SHP77 (cell line): ENCODE measurements around the gene MMP25.
A peak's percentile ranks its signal among the peaks of the same experiment; 100 is the strongest.

Experiments
- DNase-seq, 2 experiments: peaks; one replicate each; lab custom pipeline; 2025; lab: John Stamatoyannopoulos, UW

Gene MMP25

GRCh38 chr16:3094289-3095027 is 48.1 kb downstream of the MMP25 start:
- DNase-seq = peak in 1 of 2 experiments; percentile 33

DNA sequence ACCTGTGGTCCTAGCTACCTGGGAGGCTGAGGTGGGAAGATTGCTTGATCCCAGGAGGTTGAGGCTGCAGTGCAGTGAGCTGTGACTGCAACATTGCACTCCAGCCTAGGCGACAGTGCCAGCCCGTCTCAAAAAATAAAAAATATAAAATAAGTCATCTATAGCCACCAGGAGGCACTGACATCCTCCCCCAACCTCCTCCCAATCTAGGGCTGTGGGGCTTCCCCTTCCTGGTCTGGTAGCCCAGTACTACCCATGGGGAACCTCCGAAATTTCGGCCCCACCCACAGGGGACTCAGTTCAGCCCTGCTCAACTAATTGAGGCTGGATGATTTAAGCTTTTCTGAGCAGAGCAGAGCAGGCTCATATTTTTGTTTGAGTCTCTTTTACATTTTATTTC is 49.5 kb downstream of the MMP25 start:
- DNase-seq = no peak

- DNase-seq = no peak
Observed at GRCh38 chr16:3096362-3096761, 50.0 kb downstream of the MMP25 start.

GRCh38 chr16:3097266-3097665 is 50.9 kb downstream of the MMP25 start:
- no peak for DNase-seq

DNA sequence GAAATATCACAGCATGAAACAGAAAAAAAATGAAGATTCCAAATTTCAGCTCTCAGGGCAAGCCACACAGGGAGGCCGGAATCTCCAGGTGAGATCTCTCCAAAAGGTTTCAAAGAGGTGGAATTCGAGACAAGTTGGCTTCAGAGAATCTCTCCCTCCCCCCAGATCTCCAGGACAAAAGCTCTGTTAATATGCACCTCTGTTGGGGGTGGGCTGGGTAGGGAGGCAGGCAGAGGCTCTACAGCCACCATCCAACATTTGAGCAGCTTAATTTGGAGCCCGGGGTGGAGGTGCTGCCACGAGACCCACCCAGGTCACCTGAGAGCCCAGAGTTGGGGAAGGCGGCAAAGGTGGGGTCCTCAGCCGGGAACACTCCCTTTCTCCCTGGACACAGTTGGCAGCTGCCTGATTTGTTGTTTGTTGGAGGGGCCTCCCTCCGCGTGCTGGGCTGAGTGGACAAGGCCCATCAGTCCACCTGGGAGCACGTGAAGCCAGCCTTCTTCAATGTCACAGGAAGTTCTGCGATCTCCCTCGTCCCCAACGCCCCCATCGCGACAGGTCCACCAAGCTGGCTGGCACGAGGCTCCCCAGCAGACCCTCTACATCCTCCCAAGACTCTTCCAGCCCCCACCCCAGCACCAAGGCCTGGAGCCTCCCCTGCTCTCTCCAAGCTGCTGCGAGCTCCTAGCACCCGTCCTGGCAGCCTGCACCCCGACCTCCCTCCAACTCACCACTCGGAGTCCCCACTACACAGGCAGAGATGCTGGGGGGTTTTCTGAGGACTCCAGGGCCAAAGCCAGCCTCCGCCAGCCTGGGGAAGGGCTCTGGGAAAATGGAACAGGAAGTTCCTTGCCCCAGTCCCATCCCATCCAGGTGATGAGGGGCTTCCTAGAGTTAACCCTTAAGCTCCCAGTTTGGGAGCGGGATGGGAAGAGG is 52.4 kb downstream of the MMP25 start, which contains the start of gene ZSCAN10:
TSS of gene ZSCAN10 (minus strand) at position 836 of the 936 bp plus-strand sequence. CDS start 6,357 bp downstream, outside the sequence.
- no peak for DNase-seq

GRCh38 chr16:3099395-3099731 is 53.0 kb downstream of the MMP25 start:
- no peak for DNase-seq

DNA sequence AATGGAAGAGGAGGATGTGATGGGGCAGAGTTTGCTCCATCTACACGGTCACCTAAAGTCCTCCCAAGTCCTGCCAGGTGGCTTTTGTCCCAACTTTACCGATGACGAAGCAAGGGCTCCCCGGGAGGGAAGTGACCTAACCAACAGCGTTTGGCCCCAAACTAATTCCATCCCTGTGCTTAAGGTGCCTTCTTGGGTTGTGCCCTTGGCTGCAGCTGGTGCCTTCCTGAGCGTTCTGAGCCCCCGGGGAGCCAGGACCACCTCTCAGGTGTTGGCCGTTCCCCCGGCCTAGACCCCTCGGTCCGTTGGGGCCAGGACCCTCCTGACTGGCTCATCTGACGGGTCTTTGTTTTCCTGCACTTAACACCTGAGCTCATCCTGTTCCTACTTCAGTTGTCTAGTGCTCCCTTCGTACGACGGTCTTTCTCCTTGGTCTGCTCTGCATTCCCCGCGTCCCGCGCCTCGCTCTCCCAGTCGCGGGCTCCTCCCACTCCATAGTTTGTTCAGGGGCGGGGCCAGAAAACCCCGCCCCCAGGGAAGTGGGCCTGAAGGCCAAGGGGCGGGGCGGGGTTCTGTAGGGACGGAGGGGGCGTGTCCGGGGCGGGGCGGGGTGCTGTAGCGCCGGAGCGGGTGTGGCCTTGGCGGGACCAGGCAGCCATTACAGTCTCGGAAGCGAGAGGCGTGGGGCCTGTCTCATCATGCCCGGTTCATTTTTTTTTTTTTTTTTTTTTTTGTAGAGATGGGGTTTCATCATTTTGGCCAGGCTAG is 53.6 kb downstream of the MMP25 start:
- peak; percentile 84 to 86 for DNase-seq

DNA sequence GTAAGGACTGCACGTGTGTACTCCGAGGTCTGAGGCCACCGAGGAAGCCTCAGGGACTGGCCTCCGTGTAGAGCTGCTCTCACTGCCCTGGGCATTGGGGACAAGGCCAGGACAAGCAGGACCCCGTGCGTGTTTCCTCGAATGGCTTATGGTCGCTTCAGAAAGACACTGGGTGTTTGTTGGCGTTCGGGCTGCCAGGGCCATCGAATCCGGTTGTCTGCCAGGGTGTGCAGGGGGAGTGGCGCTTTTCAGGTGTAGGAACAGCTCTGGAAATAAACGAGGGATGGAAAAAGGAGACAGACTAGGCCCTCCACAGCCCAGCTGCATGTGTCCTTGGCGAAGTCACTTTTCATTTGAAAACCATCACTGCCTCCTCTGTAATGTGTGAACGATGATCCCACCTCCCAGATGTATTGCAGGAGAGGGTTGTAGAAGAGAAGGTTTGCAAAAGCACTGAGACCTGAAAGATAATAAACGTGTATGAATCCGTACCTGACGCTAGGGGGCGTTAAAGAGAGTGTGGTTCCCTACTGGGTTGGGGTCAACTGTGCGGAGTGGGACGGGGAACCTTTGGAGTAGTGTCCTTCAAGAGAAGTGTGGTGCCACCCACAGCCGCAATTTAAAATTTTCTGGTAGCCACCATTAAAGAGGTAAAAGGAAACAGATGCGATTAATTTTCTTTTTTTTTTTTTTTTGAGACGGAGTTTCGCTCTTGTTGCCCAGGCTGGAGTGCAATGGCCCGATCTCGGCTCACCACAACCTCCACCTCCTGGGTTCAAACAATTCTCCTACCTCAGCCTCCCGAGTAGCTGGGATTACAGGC is 54.9 kb downstream of the MMP25 start:
- DNase-seq = peak; percentile 43 to 45

GRCh38 chr16:3101841-3102470 is 55.6 kb downstream of the MMP25 start:
- DNase-seq = no peak

GRCh38 chr16:3106205-3106928 is 60.0 kb downstream of the MMP25 start:
- peak; percentile 88 to 91 for DNase-seq
